ENCODE measurements around the gene CXCR5.

CXCR5 gene

DNA sequence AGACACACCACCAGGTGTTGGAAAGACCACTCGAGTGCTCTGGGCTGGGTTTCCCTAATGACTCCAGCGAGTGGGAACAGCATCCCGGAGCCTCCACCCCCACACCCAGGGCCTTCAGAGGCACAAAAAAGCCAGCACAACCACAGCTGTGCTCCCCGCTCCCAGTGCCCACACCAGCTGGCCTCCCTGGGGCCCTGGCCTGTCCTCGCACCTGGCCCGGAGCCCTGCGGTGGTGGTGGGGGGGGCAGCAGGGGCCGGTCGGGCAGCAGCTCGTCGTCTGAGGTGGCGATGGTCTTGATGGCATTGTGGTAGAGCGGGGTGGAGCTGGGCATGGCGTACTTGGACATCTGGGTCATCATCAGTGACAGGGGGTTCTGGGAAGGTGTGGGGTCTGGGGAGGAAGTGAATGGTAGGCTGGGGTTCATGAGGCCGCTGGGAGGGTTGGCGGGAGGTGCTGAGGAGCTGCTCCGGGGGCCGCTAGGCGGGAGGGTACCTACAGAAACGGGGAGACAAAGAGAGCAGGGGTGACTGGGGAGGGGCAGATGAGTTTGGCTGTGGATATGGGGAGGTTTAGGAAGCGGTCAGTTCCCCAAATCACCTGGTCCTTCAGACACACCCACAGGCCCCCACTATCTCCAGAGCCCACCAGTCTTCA is 16.1 kb downstream of the CXCR5 start:
- no peak for DNase-seq

- no peak for DNase-seq
Observed at GRCh38 chr11:118900535-118901384, 17.1 kb downstream of the CXCR5 start.

DNA sequence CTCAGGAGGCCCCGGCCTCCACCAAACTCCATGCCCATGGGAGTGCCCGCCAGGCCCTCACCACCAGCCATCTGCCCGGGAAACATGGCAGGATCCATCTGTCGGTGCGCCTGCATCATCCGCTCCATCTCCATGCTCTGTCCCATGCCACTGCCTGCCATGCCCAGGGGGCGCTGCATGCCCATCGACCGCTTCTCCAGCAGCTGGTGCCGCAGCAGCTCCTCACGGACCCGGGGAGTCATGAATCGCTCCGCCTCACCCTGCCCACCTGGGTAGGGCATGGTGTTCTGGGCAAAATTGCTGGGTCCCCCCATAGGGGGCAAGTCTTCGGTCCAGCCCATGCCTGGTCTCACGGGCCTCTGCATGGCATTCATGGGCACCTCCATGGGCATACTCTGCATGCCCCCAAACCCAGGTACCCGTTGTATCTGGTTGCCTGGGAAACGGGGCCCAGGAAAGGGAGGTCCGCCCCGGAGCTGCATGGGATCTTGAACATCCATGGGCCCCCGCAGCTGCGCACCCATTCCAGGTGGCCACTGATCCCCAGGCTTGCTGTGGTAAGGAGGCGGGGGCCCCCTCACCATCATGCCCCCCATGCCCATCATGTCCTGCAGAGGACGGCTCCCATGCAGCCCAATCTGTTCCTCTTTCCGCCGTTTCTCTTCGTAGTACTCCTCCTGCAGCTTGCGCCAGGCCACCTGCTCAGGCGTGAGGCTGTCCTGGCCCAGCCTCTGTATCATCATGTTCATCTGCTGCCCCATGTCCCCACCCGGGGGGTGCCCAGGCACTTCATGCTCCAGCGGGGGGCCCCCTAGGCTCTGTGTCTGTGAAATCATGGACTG is 18.0 kb downstream of the CXCR5 start:
- no peak for DNase-seq

- no peak for DNase-seq
Observed at GRCh38 chr11:118902336-118903203, 18.9 kb downstream of the CXCR5 start.

GRCh38 chr11:118903204-118904015 is 19.7 kb downstream of the CXCR5 start:
- DNase-seq, result no peak

DNA sequence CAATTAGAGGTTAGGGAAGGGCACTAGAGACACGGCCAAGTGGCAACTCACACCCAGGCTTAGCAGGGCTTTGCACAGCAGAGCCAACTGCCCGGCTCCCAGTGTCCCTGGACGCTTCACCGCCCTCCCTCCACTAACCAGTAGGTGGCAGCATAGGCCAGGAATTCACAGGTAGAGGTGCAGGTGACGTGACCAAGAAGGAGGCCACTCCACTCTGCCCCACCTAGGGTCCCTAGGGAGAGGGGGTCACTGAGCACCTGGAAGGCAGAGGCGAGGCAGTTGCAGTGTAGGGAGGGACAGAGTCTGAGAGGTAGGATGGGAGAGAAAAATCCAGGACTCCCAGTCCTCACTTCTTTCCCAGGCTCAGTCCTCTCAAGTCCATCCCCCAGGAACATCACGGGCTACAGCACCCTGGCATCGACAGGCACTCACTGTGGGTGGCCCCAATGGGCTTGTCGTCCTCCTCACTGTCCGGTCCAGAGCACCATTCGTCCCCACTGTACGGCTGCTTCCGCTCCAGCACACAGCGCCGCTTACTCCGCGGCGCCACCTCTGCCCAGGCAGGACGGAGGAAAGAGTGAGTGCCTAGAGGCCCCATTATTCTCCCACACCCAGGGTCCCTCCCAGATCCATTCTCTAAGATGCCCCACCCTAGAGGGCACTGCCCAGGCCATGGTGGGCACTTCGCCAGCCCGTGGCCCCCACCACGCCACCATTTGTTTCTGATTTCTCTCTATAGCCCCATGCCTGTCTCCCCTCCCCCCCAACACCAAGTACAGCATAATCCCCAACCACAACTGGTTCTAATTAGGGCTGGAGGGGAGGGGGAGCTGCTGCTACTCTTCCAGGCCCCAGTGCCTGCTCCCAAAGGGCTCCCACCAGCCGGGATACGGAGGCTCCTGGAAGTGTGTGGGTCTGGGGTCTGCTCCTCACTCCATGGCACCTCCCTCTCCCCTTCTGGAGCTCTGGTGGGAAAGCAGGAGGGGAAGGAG is 23.7 kb downstream of the CXCR5 start:
- DNase-seq, result peak; percentile 30

GRCh38 chr11:118908264-118908663 is 24.6 kb downstream of the CXCR5 start:
- DNase-seq, result no peak

DNA sequence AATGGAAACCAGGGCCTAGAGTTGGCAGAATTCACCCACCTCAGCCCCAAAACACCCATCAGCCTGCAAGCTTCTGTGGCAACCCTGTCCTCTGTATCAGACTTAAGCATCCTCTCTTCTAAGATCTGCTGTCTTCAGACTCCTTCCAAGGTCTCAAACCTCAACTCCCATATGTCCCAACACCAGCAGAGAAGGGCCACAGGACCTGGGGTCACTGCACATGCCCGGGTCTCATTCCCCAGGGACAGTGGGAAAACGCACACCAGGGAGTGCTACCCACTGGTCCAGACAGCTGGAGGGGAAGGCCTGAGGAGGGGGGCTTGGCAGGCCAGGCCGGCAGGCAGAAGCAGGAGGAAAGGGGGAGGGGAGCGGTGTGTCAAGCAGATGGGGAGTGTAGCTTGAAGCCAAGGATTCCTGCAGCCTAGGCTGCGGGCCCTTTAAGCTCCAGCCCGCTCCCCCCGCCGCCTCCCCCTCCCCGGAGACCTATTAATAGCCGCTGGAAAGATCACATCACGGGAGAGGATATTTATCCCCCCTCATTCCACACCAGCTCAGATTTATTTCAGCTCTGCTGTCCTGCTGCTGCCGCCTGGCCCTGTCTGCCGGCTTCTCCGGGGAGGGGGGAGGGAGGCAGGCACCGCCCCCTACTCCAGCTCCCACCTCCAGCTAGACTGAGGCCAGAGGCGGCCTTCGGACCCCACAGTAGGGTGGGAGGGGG is 25.4 kb downstream of the CXCR5 start:
- DNase-seq, result peak; percentile 90

DNA sequence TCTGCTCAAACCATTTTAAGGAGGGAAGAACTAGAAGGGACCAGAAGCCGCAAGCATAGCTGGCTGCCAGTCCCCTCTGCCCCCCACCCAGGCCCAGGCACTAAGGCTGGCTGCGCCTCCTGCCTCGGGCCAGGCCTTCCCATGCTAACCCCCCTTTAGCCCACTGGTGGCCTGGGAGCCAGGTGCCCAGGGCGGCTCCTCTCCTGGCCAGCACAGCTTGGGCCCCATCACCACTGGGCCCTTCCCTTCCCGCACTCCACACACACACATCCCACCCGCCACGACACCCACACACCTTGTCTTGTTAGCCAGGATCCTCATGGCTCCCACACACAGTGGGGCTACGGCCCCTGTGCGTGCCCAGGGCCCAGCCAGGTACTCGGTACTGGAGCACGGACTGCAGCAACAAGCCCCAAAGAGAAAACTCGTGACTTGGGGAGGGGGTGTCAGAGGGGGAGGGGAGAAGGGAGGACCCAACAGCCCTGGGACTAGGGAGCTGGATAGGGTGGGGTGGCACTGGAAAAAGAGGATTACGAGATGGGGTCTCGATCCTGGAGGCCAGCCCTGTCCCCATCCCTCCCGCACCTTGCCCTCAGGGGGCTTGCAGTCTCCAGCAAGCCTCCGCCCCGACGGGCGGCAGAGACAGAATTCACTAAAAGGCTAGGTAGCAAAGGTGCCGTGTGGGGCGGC is 26.1 kb downstream of the CXCR5 start:
- no peak for DNase-seq

GRCh38 chr11:118910309-118911112 is 26.8 kb downstream of the CXCR5 start:
- no peak for DNase-seq

DNA sequence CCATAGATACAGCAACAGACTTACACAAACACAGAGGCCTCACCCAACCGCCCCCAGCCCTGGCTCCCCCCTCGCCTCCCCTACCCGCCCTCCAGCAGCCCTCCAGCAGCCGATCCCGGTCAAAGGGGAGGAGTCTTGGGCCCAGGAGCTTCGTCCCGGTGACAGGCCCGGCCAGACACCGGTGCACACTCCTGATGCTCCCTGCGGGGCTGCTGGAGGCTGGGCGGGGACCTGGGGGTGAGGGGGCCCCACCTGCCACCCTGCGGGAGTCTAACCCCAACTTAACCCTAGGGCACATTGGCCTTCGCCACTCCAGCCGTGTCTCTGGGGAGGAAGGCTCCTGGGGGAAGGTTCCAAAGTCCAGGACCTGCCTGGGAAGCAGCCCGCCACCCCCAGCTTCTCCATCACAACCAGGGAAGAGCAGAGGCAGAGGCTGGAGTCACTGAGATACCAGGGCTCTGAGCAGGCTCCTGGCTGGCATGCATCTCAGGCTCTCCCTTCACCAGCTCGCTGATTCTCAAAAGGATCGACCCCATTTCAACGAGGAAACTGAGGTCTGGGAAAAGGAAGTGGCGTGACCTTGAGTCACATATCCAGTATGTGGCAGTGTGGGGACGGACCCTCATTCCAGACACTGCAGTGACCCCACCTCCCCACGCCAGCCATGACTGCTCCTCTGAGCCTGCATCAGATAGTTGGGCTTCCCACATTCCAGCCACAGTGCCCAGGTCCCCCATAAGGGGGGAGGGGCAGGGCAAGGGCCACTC is 27.6 kb downstream of the CXCR5 start:
- no peak for DNase-seq

GRCh38 chr11:118911880-118912741 is 28.4 kb downstream of the CXCR5 start:
- no peak for DNase-seq

DNA sequence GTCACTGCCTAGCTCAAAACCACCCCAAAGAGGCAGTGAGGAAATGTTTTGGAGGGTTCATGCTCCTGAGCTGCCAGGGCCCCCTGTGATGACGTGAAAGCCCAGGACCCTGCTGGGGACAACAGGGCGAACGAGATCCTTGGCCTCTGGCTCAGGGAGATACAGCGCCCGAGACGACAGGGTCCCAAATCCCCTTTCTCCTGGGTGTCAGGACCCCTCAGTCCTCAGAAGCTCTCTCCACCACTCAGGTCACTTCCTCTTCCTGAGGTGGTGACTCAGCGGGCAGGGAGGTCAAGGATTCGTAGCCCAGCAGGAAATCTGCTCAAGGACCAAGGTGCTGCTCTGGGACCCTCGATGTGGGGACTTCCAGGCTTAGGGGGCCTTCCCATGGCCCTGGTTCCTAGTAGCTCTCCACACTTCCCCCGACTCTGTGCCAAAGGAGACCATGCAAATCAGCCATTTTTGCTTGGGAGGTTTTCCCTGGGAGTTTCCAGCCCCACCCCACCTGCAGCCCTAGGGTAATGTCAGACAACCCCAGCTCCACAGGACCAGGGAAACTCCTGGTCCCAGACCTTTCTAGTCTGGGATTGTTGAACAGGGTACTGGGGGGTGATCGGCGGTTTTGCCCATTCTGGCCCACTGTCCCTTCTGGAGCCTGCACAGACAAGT is 29.2 kb downstream of the CXCR5 start:
- no peak for DNase-seq

DNA sequence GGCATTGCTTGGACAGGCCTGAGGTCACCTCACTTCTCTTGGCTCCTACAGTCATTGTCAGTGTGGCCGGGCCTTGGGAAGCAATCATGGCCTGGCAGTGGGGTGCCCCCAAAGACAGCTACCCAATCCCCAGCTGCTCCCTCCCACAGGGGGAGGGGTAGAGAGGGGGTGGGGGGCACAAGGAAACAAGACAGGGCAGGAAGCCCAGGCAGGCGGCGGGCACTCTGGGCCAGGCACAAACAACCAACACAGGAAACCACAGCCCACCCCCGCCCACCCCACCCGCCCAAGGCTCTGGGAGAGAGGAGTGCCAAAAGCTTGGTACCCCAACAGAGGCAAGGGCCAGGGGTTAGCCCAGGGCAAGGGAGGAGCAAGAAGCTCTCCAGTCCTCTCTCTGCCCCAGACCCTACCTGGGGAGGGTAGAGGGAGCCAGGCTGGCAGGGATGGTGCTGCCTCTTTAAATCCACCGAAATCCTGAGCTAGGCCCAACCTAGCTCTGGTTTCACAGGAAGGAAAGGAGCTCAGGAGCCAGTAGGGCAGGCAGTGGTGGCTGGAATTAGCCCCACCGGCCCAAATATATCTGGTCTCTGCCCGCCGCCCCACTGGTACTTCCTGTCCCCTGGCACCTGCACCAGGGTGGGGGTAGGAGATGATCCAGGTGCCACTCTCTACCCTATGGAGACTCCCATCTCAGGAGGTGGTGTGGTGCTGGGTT is 29.9 kb downstream of the CXCR5 start:
- DNase-seq, result no peak
